GM21447 (cell line): Measurements from ENCODE around the gene C16orf90.
"Not testable (repeated sequence)": the region's sequence is repeated elsewhere in the genome, so short reads cannot be mapped to it uniquely, and the experiment has no call there.

Source experiments
- ATAC-seq: cut with Tn5 transposase; IDR thresholded peaks from one replicate; pipeline ENCODE4 v1.9.1; 2021; ENCODE audit not compliant: unreplicated experiment

C16orf90 gene, protein sequence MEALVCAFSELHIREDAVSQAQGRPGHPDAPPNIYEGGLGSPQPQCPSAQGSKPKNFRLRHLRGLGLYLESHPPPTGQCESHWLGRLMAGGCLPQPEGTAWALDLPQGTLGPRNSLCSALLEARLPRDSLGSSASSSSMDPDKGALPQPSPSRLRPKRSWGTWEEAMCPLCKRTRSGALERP

DNA sequence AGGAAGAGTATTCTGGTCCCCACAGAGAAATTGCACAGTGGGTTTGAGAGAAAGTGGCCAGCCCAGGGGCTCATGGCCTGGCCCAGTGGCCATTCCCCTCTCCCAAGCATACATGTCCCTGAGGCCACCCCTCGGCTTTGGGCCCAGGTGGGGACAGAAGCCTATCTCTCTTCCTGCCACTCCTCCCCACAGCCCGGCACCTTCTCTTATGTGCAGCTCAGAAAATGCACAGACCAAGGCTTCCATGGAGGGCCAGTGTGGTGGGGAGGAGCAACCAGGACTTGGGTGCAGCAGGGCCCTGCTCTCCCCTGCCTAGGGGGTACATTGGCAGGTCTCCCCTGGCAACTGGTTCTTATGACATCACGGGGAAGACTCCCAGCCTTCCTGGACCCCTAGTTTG is at the start of gene C16orf90:
Gene C16orf90 (minus strand): TSS at position 314 of the 400 bp plus-strand sequence. CDS start 68 bp downstream, at position 246.
- ATAC-seq, result no peak

DNA sequence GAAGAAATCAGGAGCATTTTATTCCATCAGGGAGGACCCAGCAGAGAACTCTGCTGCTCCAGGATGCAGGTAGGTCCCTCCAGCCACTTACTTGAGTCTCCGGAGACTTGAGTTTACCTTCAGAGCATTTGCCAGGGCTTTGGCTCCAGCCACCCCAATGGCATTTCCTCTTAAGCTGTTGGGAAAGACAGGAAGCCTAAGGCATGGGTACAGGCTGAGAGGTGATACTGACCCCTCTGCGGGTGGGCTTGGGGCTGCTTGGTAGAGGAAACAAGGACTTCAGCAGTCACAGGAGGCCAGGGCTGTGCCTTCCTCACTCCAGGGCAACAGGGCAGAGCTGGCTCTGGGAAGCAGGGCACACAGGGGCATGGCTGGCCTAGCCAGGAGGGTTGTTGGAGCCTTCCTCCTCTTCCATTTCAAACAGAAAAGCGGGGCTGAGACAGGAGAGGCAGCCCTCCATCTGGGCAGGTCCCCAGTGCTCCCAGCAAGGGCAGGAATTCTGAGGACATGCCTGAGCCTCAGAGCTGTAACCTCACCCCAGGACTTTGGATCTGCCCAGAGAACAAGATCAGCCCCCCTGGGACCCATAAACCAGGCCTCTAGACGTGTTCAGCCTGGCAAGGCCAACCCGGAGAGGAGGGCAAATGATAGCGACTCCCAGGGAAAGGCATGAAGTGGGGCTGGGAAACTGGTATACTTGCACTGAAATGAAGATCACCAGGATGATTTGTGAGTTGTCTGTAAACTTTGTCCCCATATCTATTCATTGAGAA is 47.5 kb upstream of the C16orf90 start:
- ATAC-seq, result no peak

DNA sequence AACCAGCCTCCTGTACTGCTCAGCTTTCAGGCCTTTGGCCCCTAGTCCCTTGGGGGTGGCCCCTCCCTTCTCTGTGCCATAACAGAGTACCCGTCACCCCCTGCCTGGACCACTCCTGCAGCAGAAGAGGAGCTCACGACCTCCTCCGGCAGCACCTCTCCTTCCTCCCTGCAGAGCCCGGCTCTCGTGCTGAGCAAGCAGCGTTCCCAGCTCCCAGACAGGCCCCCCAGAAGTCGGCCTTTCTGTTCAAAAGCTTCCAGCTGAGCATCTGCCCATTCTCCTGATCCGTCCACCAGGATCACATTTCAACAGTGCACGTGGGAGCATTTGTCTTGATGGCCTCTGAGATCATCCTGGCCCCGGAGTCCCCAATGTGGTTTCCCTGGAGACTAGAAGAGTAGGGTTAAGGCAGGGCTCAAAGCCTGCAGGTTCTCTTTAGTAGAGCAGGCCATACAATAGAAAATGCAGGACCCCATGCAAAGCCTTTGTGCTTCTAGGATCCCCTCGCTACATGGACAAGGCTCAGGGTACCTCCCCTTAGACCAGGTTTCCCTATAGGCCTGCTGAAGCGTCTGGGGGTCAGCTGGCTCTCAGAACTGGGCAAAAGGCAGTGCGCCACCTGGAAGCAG is 46.4 kb upstream of the C16orf90 start:
- ATAC-seq, result no peak

DNA sequence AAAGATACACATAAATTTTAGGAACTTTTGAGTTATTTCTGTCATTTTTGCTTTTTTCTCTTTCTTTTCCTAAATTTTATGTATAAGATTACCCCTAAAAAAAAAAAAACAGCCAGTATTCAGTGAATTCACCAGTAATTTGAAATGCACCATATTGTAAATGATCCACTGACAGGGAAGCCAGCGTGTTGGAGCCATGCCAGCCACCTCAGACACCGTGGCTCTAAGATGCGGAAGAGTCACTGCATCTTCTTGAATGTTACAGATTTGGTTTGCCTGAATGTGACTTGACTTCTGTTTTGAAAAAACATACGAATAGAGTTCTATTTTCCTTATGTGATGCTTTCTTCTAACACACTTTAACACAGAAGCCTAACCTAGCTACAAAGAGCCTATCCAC is 42.9 kb upstream of the C16orf90 start:
- ATAC-seq, result no peak

DNA sequence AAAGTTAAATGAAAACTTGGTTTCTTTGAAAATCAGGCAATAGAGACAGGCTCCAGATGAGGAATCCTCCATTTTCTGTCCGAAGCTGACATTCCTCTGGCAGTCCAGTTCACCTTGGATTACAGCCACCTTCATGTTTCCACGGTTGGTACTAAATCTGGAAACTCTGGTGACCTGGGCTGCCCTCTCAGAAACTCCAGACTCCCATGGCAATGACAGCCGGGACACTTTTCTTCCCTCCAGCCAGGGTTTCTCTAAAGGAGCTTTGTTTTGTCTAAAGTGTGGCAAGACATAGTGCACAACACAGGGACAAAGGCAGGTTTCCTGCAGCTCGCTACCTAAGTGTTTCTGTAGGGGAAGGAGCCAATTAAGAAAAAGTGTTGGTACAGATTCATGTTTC is 41.6 kb upstream of the C16orf90 start:
- no peak for ATAC-seq

DNA sequence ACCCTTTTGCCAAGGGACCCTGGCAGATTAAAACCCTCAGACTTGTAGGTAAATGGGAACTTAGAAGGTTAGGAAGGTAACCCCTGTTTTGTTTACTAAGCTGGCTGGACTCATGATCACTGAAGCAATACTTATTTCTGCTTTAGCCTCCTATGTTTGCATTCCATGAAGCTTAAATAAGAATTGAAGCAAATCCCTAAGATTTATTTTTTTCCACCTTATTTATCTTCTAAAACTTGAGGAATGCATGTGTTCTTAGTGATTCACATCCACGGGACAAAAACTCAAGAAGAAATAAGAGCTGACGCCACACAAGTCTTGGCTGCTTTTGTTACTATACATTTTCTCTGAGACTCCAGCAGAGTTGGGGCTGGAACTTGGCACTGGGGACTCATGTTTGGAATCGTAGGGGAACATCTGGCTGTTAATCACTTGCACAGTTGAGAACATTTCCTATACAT is 41.0 kb upstream of the C16orf90 start:
- no peak for ATAC-seq

DNA sequence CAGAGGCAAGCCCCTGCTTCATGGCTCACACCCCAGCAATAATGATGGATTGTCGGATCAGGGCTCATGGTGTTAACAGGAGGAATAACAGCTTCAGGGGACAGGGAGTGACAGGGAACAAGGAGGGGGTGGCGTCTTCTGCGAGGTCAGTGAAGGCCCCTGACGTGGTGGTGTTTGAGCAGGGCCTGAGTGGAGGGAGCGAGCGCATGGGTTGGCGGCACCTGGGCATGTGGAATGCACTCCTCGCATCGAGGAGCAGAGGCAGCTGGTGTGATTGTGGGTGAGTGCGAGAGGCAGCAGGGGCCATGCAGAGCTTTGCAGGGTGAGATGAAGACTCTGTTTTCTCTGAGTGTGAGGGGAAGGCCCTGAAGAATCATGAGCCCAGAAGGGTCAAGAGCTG is 38.8 kb upstream of the C16orf90 start:
- no peak for ATAC-seq

DNA sequence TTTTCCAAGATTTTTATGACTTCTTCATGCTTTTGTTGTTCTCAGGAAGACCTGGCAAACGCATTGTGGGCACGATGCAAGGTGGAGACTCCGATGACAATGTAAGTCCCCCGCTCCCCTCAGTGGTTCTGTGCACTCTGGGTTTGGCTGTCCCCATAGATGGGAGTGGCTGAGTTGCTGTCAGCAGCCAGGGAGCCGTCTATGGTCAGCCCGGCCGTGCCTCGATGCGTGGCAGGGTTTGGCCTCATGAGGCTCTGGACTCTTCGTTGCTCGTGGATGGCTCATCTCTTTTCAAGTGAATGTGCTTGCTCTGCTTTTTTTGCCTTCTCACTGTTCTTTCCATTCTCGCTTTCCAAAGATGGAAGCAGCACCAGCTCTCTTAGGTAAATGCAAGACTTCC is 37.5 kb upstream of the C16orf90 start:
- no peak for ATAC-seq

DNA sequence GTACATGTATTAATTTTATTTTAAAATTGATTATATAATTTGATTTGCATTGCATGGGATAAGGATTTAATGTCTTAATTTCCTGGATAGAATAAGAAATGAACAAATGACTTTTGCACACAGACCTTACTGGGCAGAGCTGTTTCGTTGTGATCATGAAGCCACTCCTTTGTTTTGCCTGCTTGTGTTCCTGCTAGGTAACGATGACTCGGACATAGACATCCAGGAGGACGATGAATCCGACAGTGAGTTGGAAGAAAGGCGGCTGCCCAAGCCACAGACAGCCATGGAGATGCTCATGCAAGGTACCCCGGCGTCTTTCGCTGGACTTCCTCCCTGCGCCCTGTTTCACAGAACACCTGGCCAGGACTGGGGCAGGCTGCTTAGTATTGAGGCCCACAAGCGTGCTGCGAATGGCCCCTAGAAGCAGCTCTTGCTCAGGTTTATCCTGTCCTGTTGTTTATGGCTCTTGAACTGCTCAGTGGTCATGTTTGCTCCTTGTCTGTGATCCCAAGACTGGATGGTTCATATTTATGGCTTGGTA is 35.2 kb upstream of the C16orf90 start:
- no peak for ATAC-seq

DNA sequence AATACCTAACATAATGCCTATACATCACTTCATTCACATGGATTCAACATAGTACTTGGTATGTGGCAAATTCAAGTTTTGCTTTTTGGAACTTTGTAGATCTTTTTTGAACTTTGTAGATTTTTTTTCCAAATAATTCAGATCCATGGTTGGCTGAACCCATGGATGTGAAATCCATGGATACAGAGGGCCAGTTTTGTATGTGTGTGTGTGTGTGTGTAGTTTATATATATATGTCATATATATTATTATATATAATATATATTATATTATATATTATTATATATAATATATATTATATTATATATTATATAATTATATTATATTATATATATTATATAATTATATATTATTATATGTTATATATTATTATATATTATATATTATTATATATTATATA is 33.9 kb upstream of the C16orf90 start:
- no peak for ATAC-seq

DNA sequence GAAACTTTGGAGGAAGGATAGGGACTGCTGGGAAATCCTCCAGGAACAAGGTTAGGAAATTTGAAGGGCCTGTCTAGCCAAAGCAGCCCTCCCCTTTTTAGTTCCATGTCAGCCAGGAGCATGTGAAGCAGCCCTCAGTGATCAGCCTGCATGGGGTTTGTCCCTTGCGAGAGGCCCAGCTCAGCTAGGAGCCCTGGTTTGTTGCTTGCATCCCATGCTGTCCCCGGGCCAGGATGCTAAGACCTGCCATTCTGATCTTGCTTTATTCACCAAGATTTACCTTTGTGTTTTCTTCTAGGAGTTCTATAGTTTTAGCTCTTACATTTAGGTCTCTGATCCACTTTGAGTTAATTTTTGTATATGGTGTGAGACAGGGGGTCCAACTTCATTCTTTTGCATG is 33.1 kb upstream of the C16orf90 start:
- ATAC-seq, result no peak

DNA sequence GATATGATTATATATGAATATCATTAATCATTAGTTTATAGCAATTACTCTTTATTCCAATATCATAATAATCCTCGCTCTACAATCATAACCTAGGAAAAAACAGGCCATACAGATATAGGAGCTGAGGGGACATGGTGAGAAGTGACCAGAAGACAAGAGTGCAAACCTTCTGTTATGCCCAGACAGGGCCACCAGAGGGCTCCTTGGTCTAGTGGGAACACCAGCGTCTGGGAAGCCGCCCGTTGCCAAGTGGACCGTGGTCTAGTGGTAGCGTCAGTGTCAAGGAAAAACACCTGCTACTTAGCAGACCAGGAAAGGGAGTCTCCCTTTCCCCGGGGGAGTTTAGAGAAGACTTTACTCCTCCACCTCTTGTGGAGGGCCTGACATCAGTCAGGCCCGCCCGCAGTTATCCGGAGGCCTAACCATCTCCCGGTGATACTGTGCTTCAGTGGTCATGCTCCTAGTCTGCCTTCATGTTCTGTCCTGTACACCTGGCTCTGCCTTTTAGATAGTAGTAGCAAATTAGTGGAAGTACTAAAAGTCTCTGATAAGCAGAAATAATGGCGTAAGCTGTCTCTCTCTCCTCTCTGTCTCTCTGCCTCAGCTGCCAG is 32.0 kb upstream of the C16orf90 start:
- not testable (repeated sequence) for ATAC-seq

DNA sequence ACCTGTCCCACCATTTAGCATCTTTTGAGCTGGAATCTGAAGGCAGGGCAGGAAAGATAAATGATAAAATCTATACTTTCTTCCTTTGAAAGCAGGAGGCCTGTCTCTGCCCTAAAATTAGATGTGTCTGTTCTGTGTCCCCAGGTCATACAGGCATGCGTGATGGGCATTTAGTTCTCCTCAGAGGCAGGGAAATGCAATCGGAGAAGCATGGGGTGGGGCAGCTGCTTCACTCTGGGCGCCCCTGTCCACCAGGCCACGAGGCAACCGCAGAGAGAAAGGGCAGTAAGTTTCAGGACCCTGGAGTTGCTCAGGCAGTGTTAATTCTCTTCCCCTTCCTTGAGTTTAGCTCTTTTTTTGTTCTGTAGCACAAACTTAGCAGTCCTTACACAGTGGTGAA is 30.7 kb upstream of the C16orf90 start:
- no peak for ATAC-seq

DNA sequence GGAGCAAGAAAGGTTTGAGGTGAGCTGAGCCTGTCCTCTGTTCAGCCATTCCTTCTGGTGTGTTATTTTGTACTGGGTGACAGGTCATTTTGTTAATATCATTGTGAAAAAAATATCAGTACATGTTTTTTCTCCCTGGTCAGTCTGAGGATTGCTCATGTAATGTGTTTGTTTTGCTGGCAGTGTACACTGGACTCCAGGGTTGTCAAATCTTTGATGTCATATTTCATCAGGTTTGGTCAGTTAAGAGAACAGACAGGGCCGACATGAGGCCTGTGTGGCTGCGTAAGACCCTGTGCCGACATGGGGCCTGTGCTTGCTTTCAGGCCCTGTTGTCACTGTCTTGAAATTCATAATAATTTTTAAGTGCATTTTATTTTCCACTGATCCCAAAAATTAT is 28.0 kb upstream of the C16orf90 start:
- ATAC-seq, result no peak

DNA sequence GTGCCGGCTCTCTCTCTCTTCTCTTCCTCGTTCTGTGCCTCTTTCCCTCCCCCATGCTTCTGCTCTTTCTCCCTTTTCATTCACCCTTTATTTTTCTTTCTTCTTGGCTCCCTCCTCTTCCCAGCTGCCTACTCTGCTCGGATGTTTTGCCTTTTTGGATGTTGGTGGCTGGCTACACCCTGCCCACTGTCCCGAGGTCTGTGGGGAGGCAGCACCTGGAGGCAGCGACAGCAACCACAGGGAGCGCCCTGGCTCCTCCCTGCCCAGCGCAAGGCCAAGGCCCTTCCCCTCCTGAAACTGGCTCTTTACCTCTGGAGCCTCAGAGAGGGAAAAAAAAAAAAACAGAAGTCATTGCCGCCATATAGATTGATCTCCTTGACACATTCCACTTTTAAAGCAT is 25.6 kb upstream of the C16orf90 start:
- no peak for ATAC-seq

DNA sequence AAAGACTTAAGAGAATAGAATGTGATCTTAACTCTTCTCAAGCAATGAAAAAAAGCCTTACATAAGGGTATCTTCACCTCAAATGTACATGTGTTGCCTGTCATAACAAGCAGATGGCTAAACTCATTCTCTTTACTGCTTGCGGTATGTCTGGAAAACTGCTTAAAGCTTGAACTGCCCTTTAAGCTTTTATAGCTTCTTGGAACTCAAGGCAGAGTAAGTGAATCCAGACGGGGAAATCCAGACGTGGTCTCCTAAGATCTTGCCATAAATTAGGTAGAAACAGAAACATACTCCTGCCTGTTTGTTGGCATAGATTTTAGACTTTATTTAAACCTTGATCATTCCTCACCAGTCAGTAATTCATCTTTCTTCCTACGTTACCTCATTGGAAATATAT is 25.1 kb upstream of the C16orf90 start:
- no peak for ATAC-seq

DNA sequence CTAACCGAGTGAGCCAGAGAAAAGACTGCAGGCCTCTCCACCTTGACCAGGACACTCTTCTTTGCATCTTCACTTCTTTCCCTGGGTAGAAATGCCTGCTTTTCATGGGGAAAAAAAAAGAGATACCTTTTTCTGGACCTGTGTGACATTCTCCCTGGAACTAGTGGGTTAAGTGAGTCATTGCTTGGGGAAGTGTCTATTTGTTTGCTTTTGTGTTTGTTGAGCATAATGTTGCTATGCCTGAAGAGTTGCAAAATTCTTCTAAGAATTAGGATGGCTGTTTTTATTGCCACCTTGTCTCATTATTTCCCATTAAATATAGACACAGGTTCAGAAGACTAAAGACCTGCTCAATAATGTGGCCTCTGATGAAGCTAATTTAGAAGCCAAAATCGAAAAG is 24.3 kb upstream of the C16orf90 start:
- no peak for ATAC-seq

DNA sequence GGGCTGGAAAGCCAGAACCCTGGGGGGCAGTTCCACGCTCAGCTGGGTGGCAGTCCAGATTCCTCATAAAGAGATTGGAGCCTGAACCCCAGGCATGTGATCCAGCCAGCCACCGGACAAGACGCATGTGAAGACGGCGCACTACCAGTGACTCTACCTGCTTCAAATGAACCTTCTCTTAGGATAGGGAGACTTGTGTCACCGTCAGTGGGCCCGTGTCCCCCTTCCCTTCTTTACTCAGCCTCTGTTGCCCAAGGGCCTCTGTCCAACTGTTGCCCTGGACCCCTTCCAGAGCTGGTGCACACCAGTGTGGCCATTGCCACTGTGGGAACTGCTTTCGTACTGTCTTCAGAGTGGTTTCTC is 23.7 kb upstream of the C16orf90 start:
- ATAC-seq, result no peak

DNA sequence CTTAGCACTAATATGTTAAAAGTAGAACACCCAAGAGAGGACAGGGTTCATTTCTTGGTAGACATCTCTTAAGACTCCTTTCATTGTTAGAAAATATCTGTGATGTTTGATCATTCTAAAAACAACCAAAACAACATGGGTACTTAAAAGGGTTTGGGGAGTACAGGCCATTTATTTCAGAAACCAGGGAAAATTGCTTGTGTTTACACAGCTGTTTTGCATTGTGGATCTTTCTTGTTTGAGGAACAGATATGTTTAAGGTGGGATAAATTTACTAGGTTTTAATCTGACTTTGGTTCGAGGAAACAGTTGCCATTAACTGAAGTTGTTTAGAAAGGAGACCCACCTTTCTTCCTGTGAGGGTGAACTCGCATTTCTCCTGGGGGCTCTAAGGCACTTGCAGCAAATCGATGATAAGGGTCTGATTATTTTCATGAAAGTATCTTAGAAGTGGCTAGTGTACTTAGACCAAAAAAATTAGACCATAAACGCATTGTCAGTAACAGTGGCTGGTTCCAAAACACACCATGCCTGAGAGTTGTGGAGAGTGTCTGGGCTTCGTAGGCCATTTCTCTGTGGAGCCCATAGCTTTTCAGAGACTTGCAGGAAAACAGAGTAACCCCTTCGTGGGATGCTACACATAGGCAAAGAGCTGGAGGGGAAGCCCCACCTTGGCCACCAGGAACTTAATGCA is 23.1 kb upstream of the C16orf90 start:
- ATAC-seq, result no peak

DNA sequence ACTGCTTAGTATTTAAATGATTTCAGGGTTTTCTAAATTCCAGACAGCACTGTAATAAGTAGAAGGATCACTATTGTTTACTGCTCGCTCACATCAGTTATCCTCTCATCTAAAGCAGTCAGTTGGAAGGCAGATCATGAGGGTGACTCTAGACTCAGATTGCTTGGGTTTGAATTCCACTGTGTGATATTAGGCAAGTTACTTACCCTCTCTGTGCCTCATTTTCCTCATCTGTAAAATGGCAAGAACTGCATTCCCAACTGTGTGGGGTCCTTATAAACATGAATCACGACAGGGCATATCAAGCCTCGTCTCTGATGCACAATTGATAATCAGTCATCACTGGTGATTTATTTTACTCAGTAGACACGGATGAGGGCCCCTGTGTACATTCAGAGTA is 20.6 kb upstream of the C16orf90 start:
- no peak for ATAC-seq

DNA sequence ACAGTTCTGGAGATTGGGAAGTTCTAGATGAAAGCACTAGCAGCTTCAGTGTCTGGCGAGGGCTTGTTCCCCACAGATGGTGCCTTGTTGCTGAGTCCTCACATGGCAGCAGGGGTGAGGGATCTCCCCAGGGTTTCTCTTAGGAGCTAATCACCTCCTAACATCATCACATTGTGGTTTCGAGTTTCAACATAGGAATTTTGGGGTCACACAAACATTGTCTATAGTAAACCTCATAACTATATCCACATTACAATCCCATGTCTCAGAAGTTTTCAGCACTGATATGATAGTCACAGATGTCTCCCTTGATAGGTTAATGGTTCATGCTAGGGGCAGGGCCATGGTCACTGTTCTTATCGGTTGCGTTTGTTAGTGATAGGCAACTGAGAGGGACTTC is 19.3 kb upstream of the C16orf90 start:
- no peak for ATAC-seq
